Neuronal stem cell (in vitro differentiated cells): ENCODE data around the gene DVL1.

ENCODE experiments used
- DNase-seq: peaks from one replicate; pipeline ENCODE4 v3.0.0-alpha.2; 2013; ENCODE audit warnings: low spot score
- H2AFZ ChIP-seq: one replicate; pipeline ENCODE4 v1.6.1; 2013; ENCODE audit warnings: mild to moderate bottlenecking, low read length, inconsistent platforms
- H2AK5ac ChIP-seq: 2 replicates; pipeline ENCODE4 v1.6.1; 2013; ENCODE audit warnings: low read depth, mild to moderate bottlenecking, inconsistent platforms, low read length, moderate library complexity, mixed read lengths
- H2BK120ac ChIP-seq: 2 replicates; pipeline ENCODE4 v1.6.1; 2013; ENCODE audit warnings: low read depth, mild to moderate bottlenecking, inconsistent platforms, low read length, moderate library complexity, mixed read lengths
- H2BK12ac ChIP-seq: one replicate; pipeline ENCODE4 v1.6.1; 2013; ENCODE audit warnings: low read length, inconsistent platforms
- H2BK15ac ChIP-seq: 2 replicates; pipeline ENCODE4 v1.6.1; 2013; ENCODE audit warnings: mild to moderate bottlenecking, low read length, inconsistent platforms, mixed read lengths
- H2BK5ac ChIP-seq: one replicate; pipeline ENCODE4 v1.6.1; 2013; ENCODE audit warnings: inconsistent platforms, mild to moderate bottlenecking, low read length, moderate library complexity
- H3K14ac ChIP-seq: one replicate; pipeline ENCODE4 v1.6.1; 2013; ENCODE audit warnings: low read length, inconsistent platforms
- H3K18ac ChIP-seq: 2 replicates; pipeline ENCODE4 v1.6.1; 2013; ENCODE audit warnings: low read length, inconsistent platforms
- H3K23ac ChIP-seq: 2 replicates; pipeline ENCODE4 v1.6.1; 2013; ENCODE audit warnings: low read depth, mild to moderate bottlenecking, mixed read lengths, low read length, inconsistent platforms; ENCODE audit not compliant: poor library complexity
- H3K27ac ChIP-seq: replicated peaks from 3 replicates; pipeline ENCODE4 v1.5.1; 2013; ENCODE audit warnings: low read length, inconsistent platforms
- H3K27me3 ChIP-seq, 3 experiments: 2 replicates each; pipeline ENCODE4 v1.6.1; 2013; ENCODE audit warnings: low read length in 3 of 3, mild to moderate bottlenecking in 2 of 3, inconsistent platforms in 1 of 3, low read depth in 1 of 3, mixed read lengths in 1 of 3, moderate library complexity in 1 of 3; ENCODE audit not compliant: control insufficient read depth in 3 of 3, insufficient read depth in 3 of 3
- H3K36me3 ChIP-seq, 2 donors: replicated peaks in 1 of 2; 2 replicates each; pipeline ENCODE4 v1.6.1; 2013; ENCODE audit warnings: low read length in 2 of 2; ENCODE audit not compliant: control insufficient read depth in 2 of 2, insufficient read depth in 2 of 2
- H3K4ac ChIP-seq: 2 replicates; pipeline ENCODE4 v1.6.1; 2013; ENCODE audit warnings: inconsistent platforms, mild to moderate bottlenecking, low read length, moderate library complexity
- H3K4me1 ChIP-seq, 2 donors: 1 replicate in 1 of 2; 2 replicates in 1 of 2; pipeline ENCODE4 v1.6.1; 2013; ENCODE audit warnings: low read length in 2 of 2, low read depth in 1 of 2; ENCODE audit not compliant: control insufficient read depth in 2 of 2, insufficient read depth in 1 of 2
- H3K4me2 ChIP-seq: one replicate; pipeline ENCODE4 v1.6.1; 2013; ENCODE audit warnings: mild to moderate bottlenecking, low read length, inconsistent platforms; ENCODE audit not compliant: insufficient read depth, poor library complexity, severe bottlenecking
- H3K4me3 ChIP-seq, 2 donors: 2 replicates each; pipeline ENCODE4 v1.5.1; 2013; ENCODE audit warnings: low read length in 2 of 2, mild to moderate bottlenecking in 2 of 2, inconsistent platforms in 1 of 2, moderate library complexity in 1 of 2
- H3K79me1 ChIP-seq: one replicate; pipeline ENCODE4 v1.6.1; 2013; ENCODE audit warnings: low read depth, mild to moderate bottlenecking, inconsistent platforms, low read length, moderate library complexity
- H3K9ac ChIP-seq: one replicate; pipeline ENCODE4 v1.6.1; 2013; ENCODE audit warnings: mild to moderate bottlenecking, low read depth, low read length, inconsistent platforms; ENCODE audit not compliant: poor library complexity
- H3K9me3 ChIP-seq, 2 donors: replicated peaks in 1 of 2; 2 replicates each; pipeline versions ENCODE3 to v1.6.1; 2013; ENCODE audit warnings: low read length in 2 of 2, mild to moderate bottlenecking in 2 of 2, inconsistent platforms in 1 of 2, low read depth in 1 of 2, mixed read lengths in 1 of 2, moderate library complexity in 1 of 2; ENCODE audit not compliant: control insufficient read depth in 2 of 2, insufficient read depth in 1 of 2
- H4K8ac ChIP-seq: one replicate; pipeline ENCODE4 v1.6.1; 2013; ENCODE audit warnings: low read depth, mild to moderate bottlenecking, inconsistent platforms, low read length, moderate library complexity
- H4K91ac ChIP-seq: one replicate; pipeline ENCODE4 v1.6.1; 2013; ENCODE audit warnings: low read length, low read depth, mild to moderate bottlenecking, inconsistent platforms; ENCODE audit not compliant: poor library complexity
- WGBS, 2 donors: extraction: QIAGEN DNeasy Blood & Tissue Kit; methylation state at CpG; one replicate each; pipeline ENCODE4 v1.1.7; 2013; ENCODE audit warnings: missing lambda C conversion rate in 2 of 2, mixed read lengths in 1 of 2; ENCODE audit not compliant: insufficient read length in 2 of 2, insufficient replicate concordance in 1 of 2; ENCODE audit errors: extremely low coverage in 2 of 2; 5-methylcytosine and 5-hydroxymethylcytosine counted together

DVL1 gene

DNA sequence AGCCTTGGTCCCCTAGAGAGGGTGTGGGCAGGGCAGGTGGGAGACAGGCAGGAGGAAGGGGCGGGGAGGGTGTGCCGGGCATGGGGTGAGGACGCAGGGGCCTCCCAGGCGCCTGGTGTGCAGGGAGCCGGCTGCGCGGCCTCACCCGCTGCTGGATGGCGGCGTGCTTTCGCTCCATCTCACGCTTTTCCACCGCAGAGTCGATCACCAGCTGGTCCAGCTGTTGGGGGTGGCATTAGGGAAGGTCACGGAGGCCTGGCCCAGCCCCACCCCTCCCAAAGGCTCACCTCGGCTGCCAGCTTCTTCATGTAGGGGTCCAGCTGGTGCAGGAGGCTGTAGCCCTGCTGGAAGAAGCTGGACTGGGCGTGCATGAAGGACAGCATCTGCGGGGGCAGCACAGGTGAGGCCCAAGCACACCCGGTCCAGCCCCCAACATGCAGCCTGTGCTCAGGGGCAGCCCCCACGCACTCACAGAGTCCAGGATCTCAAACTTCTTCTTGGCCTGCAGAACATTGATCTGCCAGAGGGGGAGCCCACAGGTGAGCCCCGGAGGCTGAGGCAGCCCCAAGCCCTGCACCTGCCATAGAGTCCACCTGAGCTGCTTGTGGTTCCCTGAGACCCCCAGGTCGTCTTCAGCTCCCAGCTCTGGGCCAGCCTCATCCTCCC, 49.4 kb downstream of the DVL1 start:
- H3K4me2 ChIP-seq: no peak overlapping the region
- DNase-seq: no peak
- no peaks in the 10 kb centered on the region for H3K27me3 ChIP-seq
- peaks cover 4% of the 10 kb centered on the region for H3K79me1 ChIP-seq
- no peak overlapping the region for H4K91ac ChIP-seq
- peaks cover 0 to 3% of the 10 kb centered on the region in 2 donors for H3K9me3 ChIP-seq
- H2BK15ac ChIP-seq: no peak overlapping the region
- no peak overlapping the region for H2BK5ac ChIP-seq
- peaks cover 3 to 28% of the 10 kb centered on the region in 2 donors for H3K36me3 ChIP-seq
- no peak overlapping the region for H3K4me3 ChIP-seq
- H3K14ac ChIP-seq: no peak overlapping the region
- peak overlapping the region; percentile 39 for H3K23ac ChIP-seq
- H4K8ac ChIP-seq: no peak overlapping the region
- H2BK12ac ChIP-seq: no peak overlapping the region
- no peak overlapping the region for H3K4ac ChIP-seq
- H3K27ac ChIP-seq: no peak overlapping the region
- no peak overlapping the region for H2BK120ac ChIP-seq
- no peak overlapping the region for H2AK5ac ChIP-seq
- no peak overlapping the region for H3K18ac ChIP-seq
- H3K4me1 ChIP-seq: peaks cover 4 to 6% of the 10 kb centered on the region in 2 donors
- H2AFZ ChIP-seq: no peak overlapping the region
- no CpG with 5 or more reads among the region's 22 CpGs for WGBS, 2 donors
- no peak overlapping the region for H3K9ac ChIP-seq

DNA sequence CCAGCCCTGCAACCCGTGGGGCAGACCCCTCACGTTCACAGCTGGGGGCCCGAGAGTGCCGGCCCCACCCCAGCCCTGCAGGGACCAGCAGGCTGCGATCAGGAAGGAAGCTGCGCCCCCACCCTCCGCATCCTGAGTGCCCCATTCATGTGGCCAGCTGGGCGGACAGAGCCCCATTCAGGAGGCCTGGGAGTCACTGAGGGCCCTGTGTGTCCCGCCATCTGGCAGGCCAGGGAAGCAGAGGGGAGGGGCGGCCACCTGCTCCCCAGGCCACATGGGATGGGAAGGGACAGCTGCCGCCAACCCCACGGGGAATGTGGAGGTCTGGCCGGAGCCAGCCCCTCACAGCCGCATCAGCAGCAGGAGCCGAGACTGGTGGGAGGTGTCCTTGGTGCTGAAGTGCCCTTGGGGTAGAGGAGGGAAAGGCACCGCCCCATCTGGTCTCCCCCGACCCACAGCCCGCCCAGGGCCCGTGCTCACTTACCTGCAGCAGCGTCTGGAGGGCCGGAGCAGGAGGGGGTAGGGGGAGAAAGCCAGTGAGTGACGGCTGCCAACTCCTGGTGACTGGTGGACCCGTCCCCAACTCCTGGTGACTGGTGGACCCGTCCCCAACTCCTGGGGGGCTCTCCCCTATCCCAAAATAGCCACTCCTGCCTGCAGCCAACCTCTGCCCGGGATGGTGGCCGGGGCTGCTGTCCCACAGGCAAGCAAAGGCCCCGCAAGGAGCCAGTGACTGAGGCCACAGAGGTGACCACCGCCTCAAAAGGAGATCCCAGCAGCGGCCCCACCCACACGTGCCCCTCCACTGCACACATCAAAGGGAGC, 50.1 kb downstream of the DVL1 start:
- no peak overlapping the region for H4K91ac ChIP-seq
- DNase-seq: no peak
- H2BK120ac ChIP-seq: no peak overlapping the region
- no peak overlapping the region for H2BK5ac ChIP-seq
- no peak overlapping the region for H3K27ac ChIP-seq
- no peak overlapping the region for H3K18ac ChIP-seq
- no peaks in the 10 kb centered on the region for H3K27me3 ChIP-seq
- no peaks in the 10 kb centered on the region for H3K4me1 ChIP-seq
- no peak overlapping the region for H3K4me3 ChIP-seq
- no peak overlapping the region for H2AK5ac ChIP-seq
- peaks cover 4% of the 10 kb centered on the region for H3K79me1 ChIP-seq
- H3K4ac ChIP-seq: no peak overlapping the region
- H3K36me3 ChIP-seq: peaks cover 3 to 28% of the 10 kb centered on the region in 2 donors
- peak overlapping the region; percentile 39 for H3K23ac ChIP-seq
- H2BK15ac ChIP-seq: no peak overlapping the region
- H3K14ac ChIP-seq: no peak overlapping the region
- no peak overlapping the region for H2BK12ac ChIP-seq
- WGBS, 2 donors: no CpG with 5 or more reads among the region's 30 CpGs
- H3K9me3 ChIP-seq: peaks cover 0 to 3% of the 10 kb centered on the region in 2 donors
- H4K8ac ChIP-seq: no peak overlapping the region
- no peak overlapping the region for H3K9ac ChIP-seq
- H2AFZ ChIP-seq: no peak overlapping the region
- no peak overlapping the region for H3K4me2 ChIP-seq

DNA sequence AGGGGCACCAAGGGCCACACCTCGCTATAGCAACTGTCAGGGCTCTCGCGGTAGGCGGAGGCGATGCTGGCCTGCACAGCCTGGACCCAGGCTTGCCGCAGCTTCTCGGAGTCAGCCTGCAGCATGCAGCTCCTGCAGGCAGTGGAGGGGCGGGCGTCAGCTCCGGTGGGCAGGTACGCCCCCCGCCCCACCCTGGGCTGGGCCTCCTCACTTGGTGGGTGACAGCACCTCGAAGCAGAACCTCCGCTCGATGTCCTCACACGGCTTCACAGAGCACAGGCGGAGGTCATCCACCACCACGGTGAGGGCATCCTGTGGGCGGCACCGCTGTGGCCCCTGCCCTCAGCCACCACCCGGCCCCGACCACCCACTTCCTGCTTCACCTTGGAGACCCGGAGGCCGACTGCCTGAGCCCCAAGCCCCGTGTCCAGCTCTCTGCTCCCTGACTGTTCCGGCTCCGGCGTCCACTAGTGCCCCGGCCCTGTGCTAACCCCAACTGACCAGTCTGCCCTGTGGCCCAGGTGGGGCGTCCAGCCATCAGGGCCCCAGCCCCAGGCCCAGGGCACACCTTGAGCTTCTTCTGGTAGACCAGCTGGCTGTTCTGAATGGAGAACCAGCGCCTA, 51.3 kb downstream of the DVL1 start:
- Histone ChIP-seq H3K27ac (no peak overlapping the region), H2BK12ac (no peak overlapping the region), H3K18ac (no peak overlapping the region), H3K4me3 (no peak overlapping the region), H2AFZ (no peak overlapping the region), H2BK15ac (no peak overlapping the region), H3K79me1 (peaks cover 4% of the 10 kb centered on the region), H3K4ac (no peak overlapping the region), H4K91ac (no peak overlapping the region), H3K36me3 (peaks cover 3 to 31% of the 10 kb centered on the region in 2 donors), H3K27me3 (no peaks in the 10 kb centered on the region), H3K9me3 (peaks cover 0 to 3% of the 10 kb centered on the region in 2 donors), H2BK120ac (no peak overlapping the region), H4K8ac (peak overlapping the region; percentile 43), H3K14ac (no peak overlapping the region), H3K4me2 (no peak overlapping the region), H3K4me1 (no peaks in the 10 kb centered on the region), H3K23ac (no peak overlapping the region), H2BK5ac (peak overlapping the region; percentile 24), H2AK5ac (no peak overlapping the region), H3K9ac (no peak overlapping the region)
- WGBS, 2 donors: no CpG with 5 or more reads among the region's 31 CpGs
- no peak for DNase-seq
